Heart left ventricle (tissue), 16 donors: Measurements from ENCODE around the gene APOA1. TPM values are rescaled to one million over a fixed set of nuclear protein-coding genes. Genes with fewer than 3 reads are reported as not detected.

ENCODE experiments used
- ATAC-seq, 4 donors: fragments of 200-7000 bp; cut with Tn5 transposase; one replicate each; pipeline ENCODE4 v1.9.1; 2020 to 2022; ENCODE audit warnings: moderate library complexity in 4 of 4, mild to moderate bottlenecking in 3 of 4, moderate number of reproducible peaks in 1 of 4
- DNase-seq, 5 donors: peaks; one replicate each; pipeline ENCODE4 v3.0.0-alpha.2; 2020
- H3K27ac ChIP-seq, 12 donors: fragments of 200-600 bp; sonication (generic) in 4 of 12; one replicate each; pipeline versions ENCODE4 v1.5.0 to v1.8.0; 2016 to 2022; ENCODE audit warnings: mild to moderate bottlenecking in 2 of 12
- H3K27me3 ChIP-seq, 9 donors: fragments of 200-600 bp; sonication (generic) in 2 of 9; one replicate each; pipeline versions ENCODE4 v1.5.1 to v1.8.0; 2016 to 2022; ENCODE audit warnings: mild to moderate bottlenecking in 3 of 9
- H3K36me3 ChIP-seq, 9 donors: fragments of 200-600 bp; sonication (generic) in 2 of 9; one replicate each; pipeline versions ENCODE4 v1.5.0 to v1.8.0; 2018 to 2022; ENCODE audit warnings: mild to moderate bottlenecking in 2 of 9
- H3K4me1 ChIP-seq, 12 donors: fragments of 200-600 bp; sonication (generic) in 4 of 12; one replicate each; pipeline versions ENCODE4 v1.5.0 to v1.8.0; 2016 to 2022; ENCODE audit warnings: mild to moderate bottlenecking in 3 of 12
- H3K4me3 ChIP-seq, 12 donors: fragments of 200-600 bp; sonication (generic) in 4 of 12; one replicate each; pipeline versions ENCODE4 v1.5.0 to v1.8.0; 2017 to 2022; ENCODE audit warnings: mild to moderate bottlenecking in 9 of 12, moderate library complexity in 4 of 12
- H3K9me3 ChIP-seq, 12 donors: fragments of 200-600 bp; sonication (generic) in 4 of 12; one replicate each; pipeline versions ENCODE4 v1.5.0 to v1.8.0; 2016 to 2022; ENCODE audit warnings: mild to moderate bottlenecking in 1 of 12
- CTCF ChIP-seq, 12 donors: fragments of 200-600 bp; sonication (generic) in 4 of 12; IDR thresholded peaks; one replicate each; pipeline versions ENCODE4 v1.5.0 to v1.8.0; 2018 to 2022; ENCODE audit warnings: antibody characterized with exemption in 12 of 12, mild to moderate bottlenecking in 5 of 12
- POLR2A ChIP-seq, 2 donors: fragments of 450-650 bp; IDR thresholded peaks; one replicate each; pipeline ENCODE4 v1.6.1; 2017; ENCODE audit warnings: antibody characterized with exemption in 2 of 2, mild to moderate bottlenecking in 2 of 2, moderate library complexity in 2 of 2
- WGBS, 4 donors: extraction: QIAGEN DNeasy Blood & Tissue Kit in 2 of 4; methylation state at CpG; one replicate each; pipeline versions ENCODE4 v1.1.5 to v1.1.7; 2013 to 2018; 5-methylcytosine and 5-hydroxymethylcytosine counted together
- intact Hi-C, 10 donors: fragments of 100-400 bp; cut with DNase I; formaldehyde crosslinking; loops; one replicate each; pipeline versions ENCODE4 v1.11.1 to v1.14.2; 2022
- polyA plus RNA-seq, 2 donors: library from polyadenylated mRNA; stranded (reverse); fragments of 200-250 nt; gene quantifications; one replicate each; pipeline ENCODE4 v1.2.3, GENCODE V29; 2013
- total RNA-seq, 9 donors: library from RNA; depleted of rRNA in 2 of 9; stranded (reverse); fragments of >200 nt in 2 of 9; fragmentation: NEBNext Ultra II Directional in 3 of 9; extraction: Animal tissue kit (Norgen Biotek cat#: 25700) in 3 of 9; gene quantifications; one replicate each; pipeline versions ENCODE4 v1.1.0 to v1.2.4, GENCODE V29; 2016 to 2023
- donor health status: ischemic (EF 13 %, LVEDD 7.1; RV severe dilation, severe dysfunction).
- donor health status: healthy with polysubstance abuse.
- donor health status: DM: no; HTN: yes; CAD: no.
- donor health status: DM: no; HTN: no; CAD: no.
- donor health status: ischemic (EF 25% LVEDD 6.9; RV normal size, moderate dysfunction).
- donor health status: ischemic (EF 25% LVEDD 5.7; RV mildly dilated, moderate dysfunction).
- donor health status: healthy.
- donor health status: DM: yes; HTN: yes; CAD: no.
- donor health status: ischemic (EF 35%, LVEDD 5.7; RV mildly dilated, moderate dysfunction).
- donor health status: nonischemic (EF 11% LVEDD 7.7; RV severe dilation, severe dysfunction).
- donor health status: DM: yes; HTN: yes; CAD: no.
- donor health status: PGD.
- donor health status: ischemic (EF 29% LVEDD 5.4; RV normal size, mild dysfunction).
- donor health status: nonischemic (EF 23%, LVEDD 6.1; RV moderate dilation, normal function).

Gene APOA1
- total and polyA plus RNA-seq, 11 donors, result 10.0 to 422 (median 61.4) TPM

GRCh38 chr11:116791813-116792143 lies 45.6 kb downstream of the APOA1 start, which contains the start of gene APOA5:
TSS of gene APOA5 (minus strand) at chr11:116791879. CDS start at chr11:116791860, 19 bp downstream.
- TF ChIP-seq POLR2A (IDR thresholded peaks at IDR 0.05) (no peak), CTCF (IDR thresholded peaks at IDR 0.05) (no peak)
- H3K27me3 ChIP-seq, result no peaks in the 10 kb centered on the region
- intact Hi-C loops, result loop anchor here (1.0 to 10.0 kb wide), 18 partner anchors 41 to 436 kb away; partner anchors contain the start of gene APOA1 (in 4 of the 10)
- no peak within 1 kb of the TSS for H3K27ac ChIP-seq
- no peak for DNase-seq
- H3K9me3 ChIP-seq, result no peaks in the 10 kb centered on the region
- 88 to 92% (median 89%) methylated on average over 3 to 7 of the region's 7 CpGs for WGBS, 4 donors
- ATAC-seq, result no peak
- H3K4me3 ChIP-seq, result peak within 1 kb of the TSS in 6 of 12 donors; percentile 2 to 29 (median 20)
- peaks cover 0 to 2% (median 0%) of the 10 kb centered on the region in 9 donors for H3K36me3 ChIP-seq
- peaks cover 0 to 26% (median 12%) of the 10 kb centered on the region in 12 donors for H3K4me1 ChIP-seq

- no peak overlapping the region for H3K27ac ChIP-seq
- no peaks in the 10 kb centered on the region for H3K9me3 ChIP-seq
- no peaks in the 10 kb centered on the region for H3K27me3 ChIP-seq
- peaks cover 0 to 31% (median 16%) of the 10 kb centered on the region in 12 donors for H3K4me1 ChIP-seq
- no peak for TF ChIP-seq POLR2A (IDR thresholded peaks at IDR 0.05)
- peak; percentile 87 to 97 (median 92) for TF ChIP-seq CTCF (IDR thresholded peaks at IDR 0.05)
- intact Hi-C loops, result loop anchor here (1.0 to 10.0 kb wide), 16 partner anchors 41 to 436 kb away; partner anchors contain the start of gene APOA1 (in 4 of the 10)
- WGBS, 4 donors, result 25 to 28% (median 26%) methylated on average over 29 to 31 of the region's 31 CpGs
- peak; percentile 68 to 76 (median 76) for ATAC-seq
- peaks cover 0 to 7% (median 4%) of the 10 kb centered on the region in 9 donors for H3K36me3 ChIP-seq
- peak; percentile 78 to 91 (median 83) for DNase-seq
- peak overlapping the region in 6 of 12 donors; percentile 2 to 29 (median 20) for H3K4me3 ChIP-seq
These were observed 46.2 kb downstream of the APOA1 start for GRCh38 chr11:116791002-116791812.

- Histone ChIP-seq H3K4me1 (peaks cover 0 to 31% (median 16%) of the 10 kb centered on the region in 12 donors), H3K9me3 (no peaks in the 10 kb centered on the region), H3K27me3 (no peaks in the 10 kb centered on the region), H3K4me3 (no peak overlapping the region), H3K27ac (no peak overlapping the region), H3K36me3 (peaks cover 0 to 16% (median 12%) of the 10 kb centered on the region in 9 donors)
- 81 to 90% (median 88%) methylated on average over 47 to 53 of the region's 53 CpGs for WGBS, 4 donors
- no peak for DNase-seq
- peak in 1 of 4 donors; percentile 1 for ATAC-seq
- TF ChIP-seq POLR2A (IDR thresholded peaks at IDR 0.05) (no peak), CTCF (IDR thresholded peaks at IDR 0.05) (no peak)
- intact Hi-C loops, result loop anchor here (1.0 to 10.0 kb wide), 16 partner anchors 42 to 437 kb away; partner anchors contain the start of gene APOA1 (in 4 of the 10)
These were observed 47.0 kb downstream of the APOA1 start for GRCh38 chr11:116790167-116791001.
